ENCODE measurements around the gene BMP2K. TPM values are rescaled to one million over a fixed set of nuclear protein-coding genes. Genes with fewer than 3 reads are reported as not detected.

Gene BMP2K
- total RNA-seq, 1 donor from 2014 or later, result 45.6 TPM

DNA sequence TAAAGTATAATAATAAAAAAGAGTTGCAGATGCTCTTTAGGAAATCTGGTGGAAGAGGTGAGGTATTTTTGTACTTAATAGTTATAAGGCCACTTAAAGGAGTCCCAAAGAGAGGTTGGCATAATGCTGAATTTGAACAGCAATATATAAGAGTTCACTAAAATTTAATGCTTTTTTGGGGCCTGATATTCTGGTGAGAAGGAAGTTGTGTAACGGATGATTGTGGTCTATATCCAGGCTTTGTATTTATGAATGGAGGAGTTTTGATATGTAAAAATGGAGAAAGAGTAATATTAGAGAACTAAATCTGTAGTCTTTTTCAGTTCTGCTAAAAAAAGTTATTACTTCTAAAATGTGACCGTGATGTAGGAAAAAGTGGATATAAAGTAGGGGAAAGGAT is 20.4 kb downstream of the BMP2K start:
- TF ChIP-seq, protein P1, sequence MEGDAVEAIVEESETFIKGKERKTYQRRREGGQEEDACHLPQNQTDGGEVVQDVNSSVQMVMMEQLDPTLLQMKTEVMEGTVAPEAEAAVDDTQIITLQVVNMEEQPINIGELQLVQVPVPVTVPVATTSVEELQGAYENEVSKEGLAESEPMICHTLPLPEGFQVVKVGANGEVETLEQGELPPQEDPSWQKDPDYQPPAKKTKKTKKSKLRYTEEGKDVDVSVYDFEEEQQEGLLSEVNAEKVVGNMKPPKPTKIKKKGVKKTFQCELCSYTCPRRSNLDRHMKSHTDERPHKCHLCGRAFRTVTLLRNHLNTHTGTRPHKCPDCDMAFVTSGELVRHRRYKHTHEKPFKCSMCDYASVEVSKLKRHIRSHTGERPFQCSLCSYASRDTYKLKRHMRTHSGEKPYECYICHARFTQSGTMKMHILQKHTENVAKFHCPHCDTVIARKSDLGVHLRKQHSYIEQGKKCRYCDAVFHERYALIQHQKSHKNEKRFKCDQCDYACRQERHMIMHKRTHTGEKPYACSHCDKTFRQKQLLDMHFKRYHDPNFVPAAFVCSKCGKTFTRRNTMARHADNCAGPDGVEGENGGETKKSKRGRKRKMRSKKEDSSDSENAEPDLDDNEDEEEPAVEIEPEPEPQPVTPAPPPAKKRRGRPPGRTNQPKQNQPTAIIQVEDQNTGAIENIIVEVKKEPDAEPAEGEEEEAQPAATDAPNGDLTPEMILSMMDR (IDR thresholded peaks at IDR 0.05), result no peak
- Histone ChIP-seq H3K4me1 (no peaks in the 10 kb centered on the region), H3K4me3 (no peak overlapping the region), H3K27ac (no peak overlapping the region), H3K9me3 (no peaks in the 10 kb centered on the region), H3K27me3 (no peaks in the 10 kb centered on the region), H3K36me3 (no peaks in the 10 kb centered on the region)
- intact Hi-C loops (cut with DNase I), result no loop called here
- DNase-seq (no peak), ATAC-seq (no peak)

DNA sequence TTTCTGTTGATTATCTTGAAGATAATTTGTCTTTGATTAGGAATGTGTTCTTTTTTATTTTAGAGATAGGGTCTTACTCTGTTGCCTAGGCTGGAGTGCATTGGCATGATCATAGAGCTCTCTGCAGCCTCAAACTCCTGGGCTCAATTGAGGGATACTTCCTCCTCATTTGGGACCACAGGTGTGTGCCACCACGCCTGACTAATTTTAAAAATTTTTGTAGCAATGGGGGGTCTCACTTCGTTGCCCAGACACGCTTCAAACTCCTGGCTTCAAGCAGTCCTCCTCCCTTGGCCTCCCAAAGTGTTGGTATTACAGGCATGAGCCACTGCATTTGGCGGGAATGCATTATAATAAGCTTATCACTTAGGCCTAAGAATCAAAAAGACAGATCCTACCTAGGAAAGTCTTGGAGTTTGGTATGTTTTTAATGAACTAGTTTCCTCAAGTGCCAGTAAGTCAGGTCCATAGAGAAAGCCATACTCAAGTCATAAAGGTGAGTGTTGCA is 21.7 kb downstream of the BMP2K start:
- Histone ChIP-seq H3K27ac (no peak overlapping the region), H3K36me3 (no peaks in the 10 kb centered on the region), H3K4me3 (no peak overlapping the region), H3K4me1 (no peaks in the 10 kb centered on the region), H3K9me3 (no peaks in the 10 kb centered on the region), H3K27me3 (no peaks in the 10 kb centered on the region)
- no peak for ATAC-seq
- no peak for DNase-seq
- TF ChIP-seq, protein P1 (IDR thresholded peaks at IDR 0.05), result no peak
- intact Hi-C loops (cut with DNase I), result no loop called here

GRCh38 chr4:78799551-78800495 is 23.7 kb downstream of the BMP2K start:
- Histone ChIP-seq H3K4me1 (no peaks in the 10 kb centered on the region), H3K9me3 (no peaks in the 10 kb centered on the region), H3K4me3 (no peak overlapping the region), H3K27ac (no peak overlapping the region), H3K27me3 (no peaks in the 10 kb centered on the region), H3K36me3 (no peaks in the 10 kb centered on the region)
- TF ChIP-seq, protein P1 (IDR thresholded peaks at IDR 0.05), result no peak
- DNase-seq (no peak), ATAC-seq (no peak)
- intact Hi-C loops (cut with DNase I), result no loop called here

GRCh38 chr4:78800965-78801364 is 24.8 kb downstream of the BMP2K start:
- no peaks in the 10 kb centered on the region for H3K9me3 ChIP-seq
- DNase-seq (no peak), ATAC-seq (no peak)
- TF ChIP-seq, protein P1 (IDR thresholded peaks at IDR 0.05), result no peak
- H3K36me3 ChIP-seq, result no peaks in the 10 kb centered on the region
- no peaks in the 10 kb centered on the region for H3K4me1 ChIP-seq
- H3K27ac ChIP-seq, result no peak overlapping the region
- no peak overlapping the region for H3K4me3 ChIP-seq
- intact Hi-C loops (cut with DNase I), result no loop called here
- no peaks in the 10 kb centered on the region for H3K27me3 ChIP-seq

GRCh38 chr4:78803983-78804382 is 27.8 kb downstream of the BMP2K start:
- Histone ChIP-seq H3K4me3 (no peak overlapping the region), H3K36me3 (no peaks in the 10 kb centered on the region), H3K27me3 (no peaks in the 10 kb centered on the region), H3K27ac (no peak overlapping the region), H3K9me3 (peaks cover 6% of the 10 kb centered on the region), H3K4me1 (no peaks in the 10 kb centered on the region)
- DNase-seq, result no peak
- TF ChIP-seq, protein P1 (IDR thresholded peaks at IDR 0.05), result no peak
- intact Hi-C loops (cut with DNase I), result no loop called here
- ATAC-seq, result no peak
